Nephron progenitor cell (in vitro differentiated cells): ENCODE measurements around the gene TIGD6.
"Not testable (repeated sequence)": the region's sequence is repeated elsewhere in the genome, so short reads cannot be mapped to it uniquely, and the experiment has no call there.

Source experiments
- DNase-seq: peaks from one replicate; pipeline ENCODE4 v3.0.0; 2021
- H3K27ac Mint-ChIP-seq: 2 replicates; pipeline ENCODE4 v1.8.0; 2021; ENCODE audit warnings: mild to moderate bottlenecking, moderate library complexity, mixed read lengths
- H3K27me3 Mint-ChIP-seq: 2 replicates; pipeline ENCODE4 v1.8.0; 2021; ENCODE audit warnings: mild to moderate bottlenecking, low read depth, mixed read lengths; ENCODE audit not compliant: poor library complexity
- H3K36me3 Mint-ChIP-seq: 2 replicates; pipeline ENCODE4 v1.8.0; 2021; ENCODE audit warnings: low read depth, mixed read lengths
- H3K4me1 Mint-ChIP-seq: 2 replicates; pipeline ENCODE4 v1.8.0; 2021; ENCODE audit warnings: mixed read lengths
- H3K4me3 Mint-ChIP-seq: 2 replicates; pipeline ENCODE4 v1.8.0; 2021; ENCODE audit warnings: mild to moderate bottlenecking, moderate library complexity, mixed read lengths
- H3K9me3 Mint-ChIP-seq: 2 replicates; pipeline ENCODE4 v1.8.0; 2021; ENCODE audit warnings: mild to moderate bottlenecking, moderate library complexity, mixed read lengths
- CTCF ChIP-seq: fragments of 200-600 bp; sonication (generic); IDR thresholded peaks from 2 replicates; pipeline ENCODE4 v1.5.0; 2021; ENCODE audit warnings: antibody characterized with exemption

Gene TIGD6

DNA sequence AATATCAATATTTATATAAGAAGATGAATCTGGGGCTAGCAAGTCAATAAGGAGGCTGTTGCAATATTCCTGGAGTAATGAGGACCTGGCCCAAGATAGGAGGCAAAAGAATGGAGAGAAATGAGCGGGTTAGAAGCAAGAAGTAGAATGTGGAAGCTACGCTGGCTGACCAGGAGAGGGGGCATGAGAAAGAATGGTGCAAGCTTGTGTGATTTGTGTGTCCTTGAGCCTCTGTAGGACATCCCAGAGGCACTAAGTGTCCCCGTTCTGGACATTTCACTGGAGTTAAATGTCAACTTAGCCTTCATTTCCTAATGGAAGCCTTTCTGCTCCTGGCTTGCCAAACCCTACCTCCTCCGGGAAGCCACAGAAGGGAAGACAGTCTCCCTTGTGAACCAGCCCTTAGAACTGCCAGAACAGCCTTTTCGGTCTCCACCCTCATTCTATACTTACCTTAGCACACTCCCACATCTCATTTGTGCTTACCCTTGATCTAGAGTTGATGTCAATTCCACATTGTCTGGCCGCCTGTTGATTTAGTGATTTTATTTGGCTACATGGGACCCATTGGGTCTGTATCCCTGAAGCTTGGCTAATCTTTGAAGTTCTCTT, 49.2 kb downstream of the TIGD6 start:
- H3K27ac Mint-ChIP-seq = no peak overlapping the region

GRCh38 chr5:149948993-149949392, 51.5 kb downstream of the TIGD6 start:
- no peak overlapping the region for H3K4me3 Mint-ChIP-seq
- H3K27me3 Mint-ChIP-seq = peaks cover 13% of the 10 kb centered on the region
- no peak overlapping the region for H3K27ac Mint-ChIP-seq
- no peak for TF ChIP-seq CTCF
- H3K9me3 Mint-ChIP-seq = no peaks in the 10 kb centered on the region
- H3K36me3 Mint-ChIP-seq = no peaks in the 10 kb centered on the region
- peaks cover 22% of the 10 kb centered on the region for H3K4me1 Mint-ChIP-seq
- DNase-seq = no peak

More for the DNA sequence above, 49.2 kb downstream of the TIGD6 start:
- Mint-ChIP-seq H3K36me3 (no peaks in the 10 kb centered on the region), H3K4me3 (no peak overlapping the region), H3K27me3 (peaks cover 9% of the 10 kb centered on the region), H3K9me3 (no peaks in the 10 kb centered on the region), H3K4me1 (peaks cover 10% of the 10 kb centered on the region)
- no peak for TF ChIP-seq CTCF
- no peak for DNase-seq

DNA sequence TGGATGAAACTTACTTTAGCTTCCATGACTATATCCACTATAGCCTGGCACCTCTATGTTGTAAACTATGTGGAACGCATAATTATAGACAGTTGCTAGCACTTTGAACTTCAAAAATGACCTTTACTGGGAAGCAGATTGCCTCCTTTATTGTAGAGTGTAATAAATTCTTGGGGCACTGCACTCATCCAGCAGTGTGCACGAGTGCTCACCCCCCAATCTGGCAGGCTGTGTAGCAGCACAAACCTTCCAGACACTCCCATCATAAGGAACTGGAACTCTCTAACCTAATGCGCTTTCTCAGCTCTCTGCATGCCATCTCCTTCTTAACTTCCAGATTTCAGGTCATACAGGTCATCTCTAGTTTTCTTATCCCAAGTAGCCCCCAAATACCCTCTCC, 54.3 kb downstream of the TIGD6 start:
- Mint-ChIP-seq H3K27me3 (peaks cover 23% of the 10 kb centered on the region), H3K36me3 (no peaks in the 10 kb centered on the region), H3K4me1 (peaks cover 43% of the 10 kb centered on the region), H3K4me3 (no peak overlapping the region), H3K27ac (no peak overlapping the region), H3K9me3 (no peaks in the 10 kb centered on the region)
- no peak for TF ChIP-seq CTCF
- no peak for DNase-seq

DNA sequence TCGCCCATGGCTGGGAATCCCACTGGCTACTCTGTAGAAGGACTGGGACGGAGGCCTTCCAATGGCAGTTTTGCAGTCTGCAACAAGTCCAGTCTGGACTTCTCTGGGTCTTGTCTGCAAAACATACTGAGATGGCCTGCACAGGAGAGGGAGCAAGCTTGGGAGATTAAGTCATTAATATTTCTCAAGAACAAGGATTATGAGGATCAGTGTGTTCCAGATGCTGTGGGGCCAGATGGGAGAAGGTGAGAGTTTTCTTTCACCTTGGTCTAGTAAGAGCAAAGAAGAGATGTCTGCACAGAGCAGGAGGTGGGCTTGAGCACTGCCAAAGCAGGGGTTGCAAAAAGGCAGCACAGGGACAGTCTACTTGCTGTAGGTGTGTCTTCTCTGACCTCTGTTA, 55.8 kb downstream of the TIGD6 start, which contains the start of gene PDE6A:
Gene PDE6A, minus strand, starts transcription at position 128 of the 400 bp plus-strand sequence. Its CDS starts 120 bp downstream, at position 8.
- no peak within 1 kb of the TSS for H3K27ac Mint-ChIP-seq

GRCh38 chr5:149943177-149943949, 57.1 kb downstream of the TIGD6 start:
- peaks cover 20% of the 10 kb centered on the region for H3K27me3 Mint-ChIP-seq
- H3K4me3 Mint-ChIP-seq, H3K36me3 Mint-ChIP-seq, H3K9me3 Mint-ChIP-seq, DNase-seq: not testable (repeated sequence)
- H3K4me1 Mint-ChIP-seq = peaks cover 44% of the 10 kb centered on the region
- peak overlapping the region; percentile 92 for H3K27ac Mint-ChIP-seq

More for the DNA sequence above, 55.8 kb downstream of the TIGD6 start, which contains the start of gene PDE6A:
- Mint-ChIP-seq H3K4me1 (peaks cover 44% of the 10 kb centered on the region), H3K27me3 (peaks cover 20% of the 10 kb centered on the region), H3K4me3 (no peak within 1 kb of the TSS), H3K9me3 (no peaks in the 10 kb centered on the region), H3K36me3 (no peaks in the 10 kb centered on the region)
- TF ChIP-seq CTCF = no peak
- DNase-seq = no peak
